Spinal cord (tissue), 10 donors: ENCODE measurements around the gene CYTH4. TPM values are rescaled to one million over a fixed set of nuclear protein-coding genes. Genes with fewer than 3 reads are reported as not detected.
A peak's percentile ranks its signal among the peaks of the same experiment; 100 is the strongest.
"Not testable (repeated sequence)": the region's sequence is repeated elsewhere in the genome, so short reads cannot be mapped to it uniquely, and the experiment has no call there.

Experiments used
- DNase-seq, 6 donors: peaks; one replicate each; pipeline versions ENCODE4 v3.0.0 to v3.0.0-alpha.2; 2013 to 2015; ENCODE audit warnings: low spot score in 6 of 6, low read depth in 4 of 6
- H3K27ac ChIP-seq: one replicate; pipeline ENCODE4 v1.5.1; 2013; ENCODE audit warnings: low read depth, low read length, control low read depth
- H3K27me3 ChIP-seq: one replicate; pipeline ENCODE4 v1.6.1; 2013; ENCODE audit warnings: low read length; ENCODE audit not compliant: control insufficient read depth, insufficient read depth
- H3K36me3 ChIP-seq: one replicate; pipeline ENCODE4 v1.6.1; 2013; ENCODE audit warnings: low read length; ENCODE audit not compliant: control insufficient read depth, insufficient read depth
- H3K4me1 ChIP-seq: one replicate; pipeline ENCODE4 v1.6.1; 2013; ENCODE audit warnings: low read length; ENCODE audit not compliant: control insufficient read depth, insufficient read depth
- H3K4me3 ChIP-seq: one replicate; pipeline ENCODE4 v1.5.1; 2013; ENCODE audit warnings: low read depth, low read length, control low read depth
- H3K9me3 ChIP-seq: one replicate; pipeline ENCODE4 v1.6.1; 2013; ENCODE audit warnings: low read length; ENCODE audit not compliant: control insufficient read depth, insufficient read depth
- WGBS: methylation state at CpG from one replicate; pipeline ENCODE4 v1.1.5; 2013; ENCODE audit warnings: missing lambda C conversion rate; ENCODE audit not compliant: insufficient coverage; 5-methylcytosine and 5-hydroxymethylcytosine counted together
- polyA plus RNA-seq, 2 donors: library from polyadenylated mRNA; unstranded; fragments of 120-200 nt; gene quantifications; one replicate each; pipeline ENCODE4 v1.2.1, GENCODE V29; 2013; ENCODE audit not compliant: insufficient read length in 2 of 2
- total RNA-seq, 2 donors: library from RNA; depleted of rRNA in 1 of 2; stranded (reverse); fragments of 120-200 nt in 1 of 2; fragments of >200 nt in 1 of 2; gene quantifications; one replicate each; pipeline versions ENCODE4 v1.2.3 to v1.2.4, GENCODE V29; 2013 to 2014
- donor health status: healthy.

CYTH4 gene
- total and polyA plus RNA-seq, 4 donors, result 5.8 to 9.4 (median 7.9) TPM

DNA sequence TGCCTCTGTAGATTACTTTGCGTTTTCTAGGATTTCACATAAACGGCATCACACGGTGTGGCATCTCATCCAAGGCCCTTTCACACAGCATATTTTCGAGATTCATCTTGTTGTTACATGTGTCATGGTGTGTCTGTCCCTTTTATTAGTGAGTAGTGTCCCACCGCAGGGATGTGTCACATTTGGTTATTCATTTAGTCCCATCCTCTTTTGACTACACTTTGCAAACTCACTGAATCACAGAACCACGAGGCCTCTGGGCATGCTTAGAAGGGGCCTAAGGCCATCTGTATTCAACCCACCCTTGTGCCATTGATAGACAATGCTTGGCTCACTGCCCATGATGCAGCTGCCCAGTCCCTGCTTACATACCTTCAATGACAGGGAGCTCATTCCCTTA lies 34.1 kb upstream of the CYTH4 start:
- Histone ChIP-seq H3K27me3 (no peaks in the 10 kb centered on the region), H3K4me1 (peaks cover 13% of the 10 kb centered on the region), H3K4me3 (no peak overlapping the region), H3K9me3 (no peaks in the 10 kb centered on the region), H3K36me3 (no peaks in the 10 kb centered on the region), H3K27ac (no peak overlapping the region)
- 29% methylated on average over 1 of the region's 6 CpGs for WGBS
- no peak for DNase-seq

DNA sequence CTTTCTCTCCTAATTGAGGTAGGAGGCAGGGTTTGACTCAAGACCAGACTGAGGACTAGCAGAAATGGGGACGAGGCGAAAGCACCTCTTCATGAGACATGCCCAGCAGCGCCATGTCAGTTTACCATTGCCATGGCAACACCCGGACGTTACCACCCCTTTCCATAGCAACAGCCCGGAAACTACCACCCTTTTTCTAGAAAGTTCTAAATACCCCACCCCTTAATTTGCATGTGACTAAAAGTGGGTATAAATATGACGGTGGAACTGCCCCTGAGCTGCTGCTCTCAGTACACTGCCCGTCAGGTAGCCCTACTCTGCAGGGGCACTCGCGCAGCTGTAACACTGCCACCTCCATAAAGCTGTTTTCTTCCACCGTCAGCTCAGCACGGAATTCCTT lies 32.3 kb upstream of the CYTH4 start:
- Histone ChIP-seq H3K4me1 (no peaks in the 10 kb centered on the region), H3K4me3 (no peak overlapping the region), H3K27me3 (no peaks in the 10 kb centered on the region), H3K9me3 (no peaks in the 10 kb centered on the region), H3K27ac (no peak overlapping the region), H3K36me3 (no peaks in the 10 kb centered on the region)
- 71% methylated on average over 3 of the region's 12 CpGs for WGBS
- DNase-seq, result peak in 1 of 6 donors; percentile 19

DNA sequence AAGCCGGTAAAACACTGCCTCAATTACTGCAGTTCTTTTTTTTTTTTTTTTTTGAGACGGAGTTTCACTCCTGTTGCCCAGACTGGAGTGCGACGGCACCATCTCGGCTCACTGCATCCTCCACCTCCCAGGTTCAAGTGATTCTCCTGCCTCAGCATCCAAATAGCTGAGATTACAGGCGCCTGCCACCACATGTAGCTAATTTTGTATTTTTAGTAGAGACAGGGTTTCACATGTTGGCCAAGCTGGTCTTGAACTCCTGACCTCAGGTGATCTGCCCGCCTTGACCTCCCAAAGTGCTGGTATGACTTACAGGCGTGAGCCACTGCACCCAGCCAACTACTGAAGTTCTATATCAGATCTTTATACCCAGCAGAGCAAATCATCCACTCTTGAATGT lies 30.5 kb upstream of the CYTH4 start:
- H3K9me3 ChIP-seq, H3K4me1 ChIP-seq, H3K27ac ChIP-seq, DNase-seq, H3K36me3 ChIP-seq, H3K4me3 ChIP-seq, H3K27me3 ChIP-seq: not testable (repeated sequence)
- 80% methylated on average over 3 of the region's 8 CpGs for WGBS

DNA sequence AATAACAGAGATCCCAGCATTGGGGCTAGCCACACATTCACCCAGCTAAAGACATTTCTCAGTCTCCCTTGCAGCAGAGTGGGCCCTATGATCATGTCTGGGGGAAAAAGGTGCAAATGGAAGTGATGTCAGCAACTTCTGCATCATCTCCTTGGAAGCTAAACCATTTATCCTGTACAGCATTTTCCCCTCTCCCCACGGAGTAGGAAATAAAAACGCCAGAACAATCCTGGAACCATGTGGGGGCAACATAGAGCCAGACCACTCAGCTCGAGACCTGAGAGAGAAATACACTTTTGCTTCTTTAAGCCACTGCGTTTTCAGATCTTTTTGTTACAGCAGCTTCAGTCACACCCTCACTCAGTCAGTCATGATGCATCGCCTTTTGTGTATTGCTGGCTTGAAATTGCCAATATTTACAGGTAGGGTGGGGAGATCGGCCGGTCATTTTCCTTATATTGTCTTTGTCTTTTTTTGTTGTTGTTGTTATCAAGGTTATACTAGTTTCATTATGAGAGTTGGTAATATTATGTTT lies 29.1 kb upstream of the CYTH4 start:
- Histone ChIP-seq H3K27me3 (no peaks in the 10 kb centered on the region), H3K9me3 (no peaks in the 10 kb centered on the region), H3K4me3 (no peak overlapping the region), H3K27ac (no peak overlapping the region), H3K36me3 (no peaks in the 10 kb centered on the region), H3K4me1 (no peaks in the 10 kb centered on the region)
- DNase-seq, result peak in 2 of 6 donors; percentile 33 to 74
- 6% methylated on average over 3 of the region's 7 CpGs for WGBS

DNA sequence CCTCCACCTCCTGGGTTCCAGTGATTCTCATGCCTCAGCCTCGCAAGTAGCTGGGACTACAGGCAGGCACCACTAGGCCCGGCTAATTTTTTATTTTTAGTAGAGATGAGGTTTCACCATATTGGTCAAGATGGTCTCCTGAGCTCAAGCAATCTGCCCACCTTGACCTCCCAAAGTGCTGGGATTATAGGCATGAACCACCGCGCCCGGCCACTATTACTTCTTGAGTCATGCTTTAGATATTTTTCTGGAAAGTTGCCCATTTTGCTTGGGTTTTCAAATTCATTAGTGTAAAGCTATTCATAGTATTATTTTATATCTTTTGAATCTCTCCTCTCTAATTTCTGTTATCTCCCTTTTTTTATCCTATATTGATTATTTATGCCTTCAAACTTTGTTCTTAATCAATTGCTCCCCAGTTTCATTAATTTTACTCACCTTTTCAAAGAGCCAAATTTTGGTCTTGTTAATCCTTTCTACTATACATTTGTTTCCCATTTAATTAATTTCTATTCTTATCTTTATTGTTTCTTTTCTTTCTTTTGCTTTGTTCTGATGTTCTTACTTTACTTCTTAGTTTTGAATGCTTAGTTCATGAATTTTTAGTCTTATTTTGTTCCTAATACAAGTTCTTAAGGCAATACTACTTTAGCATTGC lies 28.0 kb upstream of the CYTH4 start:
- Histone ChIP-seq H3K9me3 (no peaks in the 10 kb centered on the region), H3K27me3 (peaks cover 3% of the 10 kb centered on the region), H3K27ac (no peak overlapping the region), H3K4me1 (peaks cover 7% of the 10 kb centered on the region), H3K36me3 (no peaks in the 10 kb centered on the region), H3K4me3 (no peak overlapping the region)
- no CpG with 5 or more reads among the region's 5 CpGs for WGBS
- no peak for DNase-seq

DNA sequence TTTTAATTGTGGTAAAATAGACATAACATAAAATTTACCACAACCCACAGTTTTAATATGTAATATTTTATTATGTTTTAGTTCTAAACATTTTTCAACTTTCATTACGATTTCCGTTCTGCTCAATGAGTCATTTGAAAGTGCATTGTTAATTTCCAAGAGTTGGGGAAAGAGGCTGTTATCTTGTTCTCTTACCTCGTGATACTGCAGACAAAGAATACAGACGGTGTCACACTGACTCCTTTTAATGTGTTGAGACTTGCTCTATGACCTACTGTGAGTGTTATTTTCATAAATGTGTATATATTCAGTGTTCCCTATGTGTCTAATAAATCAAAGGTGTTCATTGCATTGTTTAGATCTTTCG lies 27.5 kb upstream of the CYTH4 start:
- H3K9me3 ChIP-seq, result no peaks in the 10 kb centered on the region
- 40% methylated on average over 1 of the region's 5 CpGs for WGBS

DNA sequence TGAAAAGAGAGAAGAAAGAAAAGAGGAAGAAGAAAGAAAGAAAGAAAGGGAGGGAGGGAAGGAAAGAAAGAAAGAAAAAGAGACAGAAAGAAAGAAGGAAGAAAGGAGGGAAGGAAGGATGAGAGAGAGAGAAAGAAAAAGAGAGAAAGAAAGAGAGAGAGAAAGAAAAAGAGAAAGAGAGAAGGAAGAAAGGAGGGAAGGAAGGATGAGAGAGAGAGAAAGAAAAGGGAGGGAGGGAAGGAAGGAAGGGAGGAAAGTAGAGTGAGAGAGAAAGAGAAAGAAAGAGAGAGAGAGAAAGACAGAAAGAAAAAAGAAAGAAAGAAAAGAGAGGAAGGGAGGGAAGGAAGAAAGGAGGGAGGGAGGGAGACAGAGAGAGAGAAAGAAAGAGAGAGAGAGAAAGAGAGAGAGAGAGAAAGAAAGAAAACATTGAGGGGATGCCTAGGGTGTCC lies 26.7 kb upstream of the CYTH4 start:
- H3K4me3 ChIP-seq, result no peak overlapping the region
- no peaks in the 10 kb centered on the region for H3K9me3 ChIP-seq
- no peaks in the 10 kb centered on the region for H3K36me3 ChIP-seq
- H3K27me3 ChIP-seq, result peaks cover 6% of the 10 kb centered on the region
- H3K4me1 ChIP-seq, result peaks cover 17% of the 10 kb centered on the region
- no peak for DNase-seq
- H3K27ac ChIP-seq, result no peak overlapping the region

More for the DNA sequence above, 27.5 kb upstream of the CYTH4 start:
- peaks cover 5% of the 10 kb centered on the region for H3K27me3 ChIP-seq
- no peak overlapping the region for H3K27ac ChIP-seq
- no peak overlapping the region for H3K4me3 ChIP-seq
- H3K4me1 ChIP-seq, result peaks cover 12% of the 10 kb centered on the region
- DNase-seq, result no peak
- no peaks in the 10 kb centered on the region for H3K36me3 ChIP-seq

DNA sequence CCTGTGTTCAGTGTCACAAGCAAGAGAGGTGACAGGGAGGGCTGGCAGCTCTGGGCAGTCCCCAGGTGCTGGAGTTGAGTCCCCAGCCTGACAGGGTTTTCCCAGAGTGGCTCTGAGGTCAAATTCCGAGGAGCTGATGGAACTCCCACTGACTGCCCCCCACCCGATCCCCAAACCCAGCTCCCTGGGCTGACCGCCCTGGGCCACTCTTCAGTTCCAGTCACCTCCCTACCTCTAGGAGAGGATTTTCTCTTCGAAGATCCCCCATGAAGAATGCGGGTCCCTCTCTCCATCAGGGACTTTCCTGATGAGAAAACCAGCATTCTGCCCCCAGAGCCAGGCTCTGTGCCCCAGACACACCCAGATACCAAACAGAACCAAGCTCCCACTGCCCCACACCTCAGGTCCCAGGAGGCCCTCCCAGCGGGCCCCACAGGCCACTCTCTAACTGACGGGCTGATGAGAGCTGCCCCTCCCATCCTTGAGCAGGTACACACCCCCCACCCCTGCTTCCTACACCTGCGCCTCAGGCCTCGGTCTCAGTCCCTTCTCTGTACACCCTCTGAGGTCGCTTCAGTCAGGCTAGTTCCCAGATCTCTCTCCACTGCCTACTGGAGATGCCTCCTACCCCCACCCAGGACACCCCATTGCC lies 26.1 kb upstream of the CYTH4 start:
- H3K27me3 ChIP-seq, result peaks cover 7% of the 10 kb centered on the region
- no peaks in the 10 kb centered on the region for H3K9me3 ChIP-seq
- no peaks in the 10 kb centered on the region for H3K36me3 ChIP-seq
- peaks cover 21% of the 10 kb centered on the region for H3K4me1 ChIP-seq
- 73% methylated on average over 10 of the region's 10 CpGs for WGBS
- H3K27ac ChIP-seq, result no peak overlapping the region
- H3K4me3 ChIP-seq, result no peak overlapping the region
- no peak for DNase-seq

DNA sequence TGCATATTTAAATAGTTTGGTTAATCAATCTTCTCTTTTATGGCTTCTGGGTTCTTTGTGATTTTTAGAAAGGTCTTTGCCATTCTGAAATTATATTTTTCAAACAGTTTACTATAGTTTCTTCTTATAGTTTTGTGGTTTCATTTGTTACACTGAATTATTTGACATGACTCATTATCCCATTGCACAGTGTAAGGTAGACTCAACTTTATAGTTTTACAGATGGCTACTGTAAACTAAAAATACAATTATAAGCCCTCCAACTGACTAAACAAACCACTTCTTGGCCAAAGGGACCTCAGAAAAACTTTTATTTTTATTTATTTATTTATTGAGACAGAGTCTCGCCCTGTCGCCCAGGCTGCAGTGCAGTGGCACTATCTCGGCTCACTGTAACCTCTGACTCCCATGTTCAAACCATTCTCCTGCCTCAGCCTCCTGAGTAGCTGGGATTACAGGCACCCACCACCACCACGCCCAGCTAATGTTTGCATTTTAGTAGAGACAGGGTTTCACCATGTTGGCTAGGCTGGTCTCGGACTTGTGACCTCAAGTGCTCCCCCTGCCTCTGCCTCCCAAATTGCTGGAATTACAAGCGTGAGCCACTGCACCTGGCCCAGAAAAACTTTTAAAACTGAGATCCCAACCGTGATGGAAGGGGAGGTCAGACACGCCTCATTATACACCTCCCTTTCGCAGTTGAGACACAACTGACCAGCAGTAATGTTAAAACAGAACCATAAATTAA lies 24.1 kb upstream of the CYTH4 start:
- Histone ChIP-seq H3K36me3 (no peaks in the 10 kb centered on the region), H3K9me3 (no peaks in the 10 kb centered on the region), H3K27ac (no peak overlapping the region), H3K27me3 (peaks cover 7% of the 10 kb centered on the region), H3K4me1 (peaks cover 21% of the 10 kb centered on the region), H3K4me3 (no peak overlapping the region)
- DNase-seq, result no peak
- WGBS, result 86% methylated on average over 4 of the region's 9 CpGs
